ENCODE measurements around the gene PLCG2.

The PLCG2 gene

GRCh38 chr16:81832801-81833547, 53.9 kb downstream of the PLCG2 start:
- Histone ChIP-seq H3K27ac (ENCODE audit: low read depth, low read length) (no peak overlapping the region), H3K27me3 (ENCODE audit: control insufficient read depth, insufficient read depth, low read length) (no peaks in the 10 kb centered on the region), H3K36me3 (ENCODE audit: control insufficient read depth, insufficient read depth, low read length) (no peaks in the 10 kb centered on the region), H3K9ac (ENCODE audit: low read depth, low read length) (no peak overlapping the region), H3K9me3 (ENCODE audit: control insufficient read depth, insufficient read depth, low read length) (no peaks in the 10 kb centered on the region), H3K4me1 (ENCODE audit: control insufficient read depth, insufficient read depth, low read length) (peaks cover 6% of the 10 kb centered on the region), H3K4me3 (ENCODE audit: low read depth, low read length) (no peak overlapping the region)

DNA sequence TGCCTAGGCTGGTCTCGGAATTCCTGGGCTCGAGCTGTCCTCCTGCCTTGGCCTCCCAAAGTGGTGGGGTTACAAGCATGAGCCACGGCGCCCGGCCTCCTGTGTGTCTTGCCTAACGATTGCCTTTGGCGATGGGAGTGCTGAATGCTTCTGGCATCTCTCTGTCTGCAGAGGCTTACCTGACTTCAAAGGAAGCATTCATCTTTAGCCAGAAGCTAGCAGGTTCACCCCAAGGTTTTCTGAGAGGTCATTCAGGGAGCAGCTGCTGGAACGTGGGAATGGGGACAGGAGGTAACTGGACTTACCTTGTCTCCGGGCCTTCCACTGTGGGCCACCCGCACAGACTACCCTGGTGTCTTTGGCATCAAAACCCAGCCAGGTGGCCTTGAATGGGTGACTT, 54.7 kb downstream of the PLCG2 start:
- Histone ChIP-seq H3K4me3 (ENCODE audit: low read depth, low read length) (no peak overlapping the region), H3K27ac (ENCODE audit: low read depth, low read length) (no peak overlapping the region), H3K36me3 (ENCODE audit: control insufficient read depth, insufficient read depth, low read length) (no peaks in the 10 kb centered on the region), H3K9ac (ENCODE audit: low read depth, low read length) (no peak overlapping the region), H3K4me1 (ENCODE audit: control insufficient read depth, insufficient read depth, low read length) (peaks cover 6% of the 10 kb centered on the region), H3K9me3 (ENCODE audit: control insufficient read depth, insufficient read depth, low read length) (no peaks in the 10 kb centered on the region), H3K27me3 (ENCODE audit: control insufficient read depth, insufficient read depth, low read length) (no peaks in the 10 kb centered on the region)

DNA sequence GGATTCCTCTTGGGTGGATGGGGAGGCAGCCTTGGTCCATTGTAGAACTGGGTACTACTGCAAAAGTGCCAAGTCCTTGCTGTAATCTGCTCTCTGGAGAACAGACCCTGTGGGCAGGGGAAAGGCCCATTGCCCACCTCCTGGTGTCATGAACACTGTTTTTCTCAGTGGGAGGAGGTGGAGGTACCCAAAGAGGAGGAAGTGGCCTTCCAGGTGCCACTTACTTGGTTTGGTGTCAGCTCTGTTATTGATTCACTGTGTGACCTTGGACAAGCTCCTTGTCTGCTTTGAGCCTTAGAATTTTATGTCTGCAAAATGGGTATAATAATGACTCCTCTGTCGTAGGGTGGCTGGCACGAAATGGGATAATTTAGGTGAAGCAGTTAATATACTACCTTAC, 55.8 kb downstream of the PLCG2 start:
- Histone ChIP-seq H3K9me3 (ENCODE audit: control insufficient read depth, insufficient read depth, low read length) (no peaks in the 10 kb centered on the region), H3K4me1 (ENCODE audit: control insufficient read depth, insufficient read depth, low read length) (peaks cover 6% of the 10 kb centered on the region), H3K4me3 (ENCODE audit: low read depth, low read length) (no peak overlapping the region), H3K9ac (ENCODE audit: low read depth, low read length) (no peak overlapping the region), H3K27ac (ENCODE audit: low read depth, low read length) (no peak overlapping the region), H3K36me3 (ENCODE audit: control insufficient read depth, insufficient read depth, low read length) (no peaks in the 10 kb centered on the region), H3K27me3 (ENCODE audit: control insufficient read depth, insufficient read depth, low read length) (no peaks in the 10 kb centered on the region)

DNA sequence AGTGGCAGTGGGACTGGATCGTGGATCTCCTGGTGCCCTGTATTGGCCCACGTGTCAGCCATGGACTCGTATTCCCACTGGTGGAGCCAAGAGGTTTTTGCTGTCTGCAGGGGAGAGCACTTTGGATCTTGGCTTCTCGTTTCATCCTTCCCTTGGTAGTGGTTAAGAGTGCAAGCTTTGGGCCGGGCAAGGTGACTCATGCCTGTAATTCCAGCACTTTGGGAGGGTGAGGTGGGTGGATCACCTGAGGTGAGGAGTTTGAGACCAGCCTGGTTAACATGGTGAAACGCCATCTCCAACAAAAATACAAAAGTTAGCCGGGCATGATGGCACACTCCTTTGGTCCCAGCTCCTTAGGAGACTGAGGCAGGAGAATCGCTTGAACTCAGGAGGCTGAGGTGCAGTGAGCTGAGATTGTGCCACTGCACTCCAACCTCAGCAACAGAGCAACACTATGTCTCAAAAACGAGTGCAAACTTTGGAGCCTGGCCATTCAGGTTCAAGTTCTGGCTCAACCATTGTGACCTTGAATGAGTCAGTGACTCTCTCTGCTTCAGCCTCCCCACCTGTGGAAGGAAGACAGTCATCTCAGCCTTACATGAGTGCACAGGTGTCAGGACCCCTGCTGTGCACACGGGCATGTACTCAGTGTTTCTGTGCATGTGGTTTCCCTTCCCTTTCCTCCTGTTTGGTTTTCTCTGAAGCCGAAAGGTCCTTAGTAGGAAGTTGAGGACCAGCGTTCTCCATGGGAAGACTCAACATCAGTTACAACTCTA, 57.4 kb downstream of the PLCG2 start:
- H3K9ac ChIP-seq (ENCODE audit: low read depth, low read length), result no peak overlapping the region
- no peaks in the 10 kb centered on the region for H3K9me3 ChIP-seq (ENCODE audit: control insufficient read depth, insufficient read depth, low read length)
- no peak overlapping the region for H3K27ac ChIP-seq (ENCODE audit: low read depth, low read length)
- H3K27me3 ChIP-seq (ENCODE audit: control insufficient read depth, insufficient read depth, low read length), result no peaks in the 10 kb centered on the region
- no peak overlapping the region for H3K4me3 ChIP-seq (ENCODE audit: low read depth, low read length)
- no peaks in the 10 kb centered on the region for H3K36me3 ChIP-seq (ENCODE audit: control insufficient read depth, insufficient read depth, low read length)
- H3K4me1 ChIP-seq (ENCODE audit: control insufficient read depth, insufficient read depth, low read length), result peaks cover 3% of the 10 kb centered on the region

GRCh38 chr16:81837312-81837751, 58.2 kb downstream of the PLCG2 start:
- H3K9me3 ChIP-seq (ENCODE audit: control insufficient read depth, insufficient read depth, low read length), result no peaks in the 10 kb centered on the region
- H3K36me3 ChIP-seq (ENCODE audit: control insufficient read depth, insufficient read depth, low read length), result no peaks in the 10 kb centered on the region
- no peak overlapping the region for H3K9ac ChIP-seq (ENCODE audit: low read depth, low read length)
- no peak overlapping the region for H3K4me3 ChIP-seq (ENCODE audit: low read depth, low read length)
- H3K27me3 ChIP-seq (ENCODE audit: control insufficient read depth, insufficient read depth, low read length), result no peaks in the 10 kb centered on the region
- H3K27ac ChIP-seq (ENCODE audit: low read depth, low read length), result no peak overlapping the region
- H3K4me1 ChIP-seq (ENCODE audit: control insufficient read depth, insufficient read depth, low read length), result no peaks in the 10 kb centered on the region

- Histone ChIP-seq H3K4me3 (ENCODE audit: low read depth, low read length) (no peak overlapping the region), H3K9ac (ENCODE audit: low read depth, low read length) (no peak overlapping the region), H3K4me1 (ENCODE audit: control insufficient read depth, insufficient read depth, low read length) (no peaks in the 10 kb centered on the region), H3K27me3 (ENCODE audit: control insufficient read depth, insufficient read depth, low read length) (no peaks in the 10 kb centered on the region), H3K9me3 (ENCODE audit: control insufficient read depth, insufficient read depth, low read length) (no peaks in the 10 kb centered on the region), H3K27ac (ENCODE audit: low read depth, low read length) (no peak overlapping the region), H3K36me3 (ENCODE audit: control insufficient read depth, insufficient read depth, low read length) (no peaks in the 10 kb centered on the region)
Measured at GRCh38 chr16:81838794-81839193, 59.7 kb downstream of the PLCG2 start.

GRCh38 chr16:81841722-81842121, 62.6 kb downstream of the PLCG2 start:
- no peak overlapping the region for H3K4me3 ChIP-seq (ENCODE audit: low read depth, low read length)
- no peaks in the 10 kb centered on the region for H3K27me3 ChIP-seq (ENCODE audit: control insufficient read depth, insufficient read depth, low read length)
- H3K9ac ChIP-seq (ENCODE audit: low read depth, low read length), result no peak overlapping the region
- no peaks in the 10 kb centered on the region for H3K36me3 ChIP-seq (ENCODE audit: control insufficient read depth, insufficient read depth, low read length)
- H3K9me3 ChIP-seq (ENCODE audit: control insufficient read depth, insufficient read depth, low read length), result no peaks in the 10 kb centered on the region
- no peaks in the 10 kb centered on the region for H3K4me1 ChIP-seq (ENCODE audit: control insufficient read depth, insufficient read depth, low read length)
- H3K27ac ChIP-seq (ENCODE audit: low read depth, low read length), result no peak overlapping the region

DNA sequence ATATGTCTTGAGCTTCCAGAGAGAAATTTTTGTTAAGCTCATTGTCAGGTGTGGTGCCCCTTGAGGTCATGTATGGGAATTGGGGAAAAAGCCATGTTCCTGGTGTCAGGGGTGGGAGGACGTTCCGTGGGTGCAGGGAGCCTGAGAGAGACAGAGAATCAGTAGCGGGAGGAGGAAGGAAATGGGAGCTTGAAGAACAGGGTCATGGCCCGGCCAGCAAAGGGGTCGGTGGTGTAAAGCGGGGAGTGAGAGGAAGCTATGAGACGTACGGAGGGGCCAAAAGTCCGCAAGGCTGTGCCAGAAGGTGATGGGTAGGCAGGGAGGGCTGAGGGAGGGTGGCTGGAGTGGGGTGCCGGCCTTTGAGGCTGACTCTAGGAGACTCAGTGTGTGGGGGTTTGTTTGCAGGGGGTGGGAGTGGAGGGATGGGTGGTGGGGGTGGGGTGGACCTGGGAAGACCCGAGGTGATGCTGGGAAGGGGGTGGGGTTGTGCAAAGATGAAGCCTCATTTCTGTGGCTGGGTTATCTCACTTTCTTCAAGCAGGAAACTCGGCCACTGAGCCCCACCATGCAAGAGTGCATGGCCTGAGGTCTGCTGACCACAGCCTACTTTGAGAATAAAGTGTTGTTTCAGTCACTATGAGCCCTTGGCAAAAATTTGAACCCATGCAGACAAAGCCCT, 63.6 kb downstream of the PLCG2 start:
- Histone ChIP-seq H3K9ac (ENCODE audit: low read depth, low read length) (no peak overlapping the region), H3K36me3 (ENCODE audit: control insufficient read depth, insufficient read depth, low read length) (no peaks in the 10 kb centered on the region), H3K4me3 (ENCODE audit: low read depth, low read length) (no peak overlapping the region), H3K27me3 (ENCODE audit: control insufficient read depth, insufficient read depth, low read length) (no peaks in the 10 kb centered on the region), H3K4me1 (ENCODE audit: control insufficient read depth, insufficient read depth, low read length) (no peaks in the 10 kb centered on the region), H3K9me3 (ENCODE audit: control insufficient read depth, insufficient read depth, low read length) (no peaks in the 10 kb centered on the region), H3K27ac (ENCODE audit: low read depth, low read length) (no peak overlapping the region)

- Histone ChIP-seq H3K27ac (ENCODE audit: low read depth, low read length) (no peak overlapping the region), H3K36me3 (ENCODE audit: control insufficient read depth, insufficient read depth, low read length) (no peaks in the 10 kb centered on the region), H3K27me3 (ENCODE audit: control insufficient read depth, insufficient read depth, low read length) (no peaks in the 10 kb centered on the region), H3K4me1 (ENCODE audit: control insufficient read depth, insufficient read depth, low read length) (no peaks in the 10 kb centered on the region), H3K9me3 (ENCODE audit: control insufficient read depth, insufficient read depth, low read length) (no peaks in the 10 kb centered on the region), H3K9ac (ENCODE audit: low read depth, low read length) (no peak overlapping the region), H3K4me3 (ENCODE audit: low read depth, low read length) (no peak overlapping the region)
Measured at GRCh38 chr16:81843243-81843582, 64.1 kb downstream of the PLCG2 start.

- Histone ChIP-seq H3K4me3 (ENCODE audit: low read depth, low read length) (no peak overlapping the region), H3K9me3 (ENCODE audit: control insufficient read depth, insufficient read depth, low read length) (no peaks in the 10 kb centered on the region), H3K27me3 (ENCODE audit: control insufficient read depth, insufficient read depth, low read length) (no peaks in the 10 kb centered on the region), H3K36me3 (ENCODE audit: control insufficient read depth, insufficient read depth, low read length) (no peaks in the 10 kb centered on the region), H3K4me1 (ENCODE audit: control insufficient read depth, insufficient read depth, low read length) (no peaks in the 10 kb centered on the region), H3K27ac (ENCODE audit: low read depth, low read length) (no peak overlapping the region), H3K9ac (ENCODE audit: low read depth, low read length) (no peak overlapping the region)
Measured at GRCh38 chr16:81843683-81844082, 64.6 kb downstream of the PLCG2 start.

GRCh38 chr16:81846105-81846504, 67.0 kb downstream of the PLCG2 start:
- Histone ChIP-seq H3K9me3 (ENCODE audit: control insufficient read depth, insufficient read depth, low read length) (no peaks in the 10 kb centered on the region), H3K27me3 (ENCODE audit: control insufficient read depth, insufficient read depth, low read length) (no peaks in the 10 kb centered on the region), H3K4me3 (ENCODE audit: low read depth, low read length) (no peak overlapping the region), H3K36me3 (ENCODE audit: control insufficient read depth, insufficient read depth, low read length) (no peaks in the 10 kb centered on the region), H3K4me1 (ENCODE audit: control insufficient read depth, insufficient read depth, low read length) (no peaks in the 10 kb centered on the region), H3K9ac (ENCODE audit: low read depth, low read length) (no peak overlapping the region), H3K27ac (ENCODE audit: low read depth, low read length) (no peak overlapping the region)

All from HUES48 (cell line).